SU-DHL-6 (cell line): Measurements from ENCODE around the gene KMT2D.

Experiments
- H2AFZ ChIP-seq: fragments of 200-600 bp; sonication (generic); 2 replicates; pipeline ENCODE4 v1.6.1; 2014; ENCODE audit warnings: low read depth, mild to moderate bottlenecking, moderate library complexity, mixed read lengths, antibody characterized with exemption, low read length; ENCODE audit not compliant: severe bottlenecking
- H3F3A ChIP-seq: fragments of 200-600 bp; shearing (Covaris generic); 2 replicates; pipeline ENCODE4 v1.6.0; 2016; ENCODE audit warnings: antibody characterized with exemption, mild to moderate bottlenecking; ENCODE audit not compliant: insufficient read depth
- H3K27ac ChIP-seq: fragments of 200-600 bp; sonication (generic); 2 replicates; pipeline ENCODE4 v1.5.1; 2016; ENCODE audit warnings: low read depth, mild to moderate bottlenecking, low read length, moderate library complexity, mixed read lengths
- H3K27me3 ChIP-seq: fragments of 200-600 bp; sonication (generic), shearing (Covaris generic); 2 replicates; pipeline ENCODE4 v1.6.0; 2014; ENCODE audit warnings: mild to moderate bottlenecking, low read length
- H3K36me3 ChIP-seq: fragments of 200-600 bp; sonication (generic); 2 replicates; pipeline ENCODE4 v1.6.1; 2014; ENCODE audit warnings: mild to moderate bottlenecking, low read length, mixed read lengths
- H3K4me2 ChIP-seq: fragments of 300-600, 200-600 bp; shearing (Covaris generic), sonication (generic); 2 replicates; pipeline ENCODE4 v1.6.0; 2014; ENCODE audit warnings: low read length, low read depth, mild to moderate bottlenecking; ENCODE audit not compliant: poor library complexity, severe bottlenecking
- H3K4me3 ChIP-seq: fragments of 200-600 bp; sonication (generic); 2 replicates; pipeline ENCODE4 v1.5.1; 2014; ENCODE audit warnings: antibody characterized with exemption, low read length, mild to moderate bottlenecking, mixed read lengths; ENCODE audit not compliant: insufficient read depth, poor library complexity, severe bottlenecking
- H3K79me2 ChIP-seq: fragments of 200-600 bp; sonication (generic); 2 replicates; pipeline ENCODE4 v1.6.1; 2014; ENCODE audit warnings: mild to moderate bottlenecking, low read length, moderate library complexity; ENCODE audit not compliant: insufficient read depth
- H3K9ac ChIP-seq: fragments of 200-600 bp; sonication (generic); 2 replicates; pipeline ENCODE4 v1.7.0; 2014; ENCODE audit warnings: mild to moderate bottlenecking, low read length
- H3K9me2 ChIP-seq: fragments of 200-600 bp; sonication (generic); replicated peaks from 2 replicates; pipeline ENCODE4 v1.6.1; 2014; ENCODE audit warnings: low read length; ENCODE audit not compliant: insufficient read depth
- H3K9me3 ChIP-seq: fragments of 200-600 bp; sonication (generic); 2 replicates; pipeline ENCODE4 v1.6.1; 2014; ENCODE audit warnings: low read length, mixed read lengths; ENCODE audit not compliant: insufficient read depth
- H4K20me1 ChIP-seq: fragments of 200-600 bp; sonication (generic); 2 replicates; pipeline ENCODE4 v1.6.1; 2014; ENCODE audit warnings: low read depth, mild to moderate bottlenecking, antibody characterized with exemption, low read length, moderate library complexity, mixed read lengths
- EZH2phosphoT487 ChIP-seq: fragments of 200-600 bp; sonication (generic), shearing (Covaris generic); conservative IDR thresholded peaks from 2 replicates; pipeline ENCODE4 v1.6.1; 2018; ENCODE audit warnings: mild to moderate bottlenecking, antibody characterized with exemption, low read length, moderate library complexity, mixed read lengths
- TF ChIP-seq, protein P1 (sequence below): fragments of 200-600 bp; sonication (generic); IDR thresholded peaks from one replicate; pipeline ENCODE4 v1.5.1; 2017; ENCODE audit warnings: antibody characterized with exemption, mild to moderate bottlenecking, low read length, moderate library complexity; ENCODE audit not compliant: insufficient read depth, poor library complexity, severe bottlenecking

The KMT2D gene

DNA sequence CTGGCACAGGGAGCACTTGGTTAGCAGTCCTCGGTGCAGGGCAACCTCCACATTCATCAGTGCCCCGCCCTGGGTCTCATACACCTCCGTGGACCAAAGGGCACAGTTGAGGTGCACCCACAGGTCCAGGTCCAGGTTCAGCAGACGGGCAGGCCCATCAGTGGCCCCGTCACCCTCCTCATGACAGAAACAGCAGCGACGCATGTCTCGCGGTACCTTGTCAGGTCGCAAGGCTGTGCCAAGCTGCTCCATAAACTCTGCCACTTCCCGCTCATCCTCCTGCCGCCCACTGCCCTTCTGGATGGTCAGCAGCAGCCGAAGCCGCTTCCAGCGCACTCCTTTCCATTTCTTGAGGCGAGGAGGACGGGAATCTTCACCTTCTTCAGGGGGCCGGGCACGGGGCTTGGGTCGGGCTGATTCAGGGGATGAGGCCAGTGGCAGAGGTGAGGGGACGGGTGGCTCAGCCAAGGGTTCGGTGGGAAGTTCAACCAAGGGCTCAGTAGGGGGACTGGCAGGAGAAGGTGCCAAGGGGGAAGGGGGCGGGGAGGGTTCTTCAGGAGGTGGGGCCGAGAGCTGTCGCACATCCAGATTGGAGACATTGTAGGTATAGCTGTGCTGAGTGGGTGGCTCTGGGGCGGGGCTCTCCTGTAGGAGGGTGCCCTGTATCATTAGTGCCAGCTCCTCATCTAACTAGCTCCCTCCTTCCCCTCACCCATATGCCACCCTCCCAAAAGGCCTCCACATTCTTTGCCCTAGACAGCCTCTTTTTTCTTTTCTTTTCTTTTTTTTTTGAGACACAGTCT is 33.7 kb downstream of the KMT2D start:
- peaks cover 8% of the 10 kb centered on the region for H3F3A ChIP-seq
- H3K9me2 ChIP-seq, result no peaks in the 10 kb centered on the region
- no peaks in the 10 kb centered on the region for H4K20me1 ChIP-seq
- H3K27ac ChIP-seq, result no peak overlapping the region
- no peaks in the 10 kb centered on the region for H3K9me3 ChIP-seq
- no peak overlapping the region for H3K4me2 ChIP-seq
- H3K79me2 ChIP-seq, result no peaks in the 10 kb centered on the region
- H3K27me3 ChIP-seq, result no peaks in the 10 kb centered on the region
- no peak overlapping the region for H3K9ac ChIP-seq
- no peaks in the 10 kb centered on the region; the same call in 1 of the 2 replicates for H3K36me3 ChIP-seq
- no peak overlapping the region for H3K4me3 ChIP-seq
- TF ChIP-seq, protein P1, sequence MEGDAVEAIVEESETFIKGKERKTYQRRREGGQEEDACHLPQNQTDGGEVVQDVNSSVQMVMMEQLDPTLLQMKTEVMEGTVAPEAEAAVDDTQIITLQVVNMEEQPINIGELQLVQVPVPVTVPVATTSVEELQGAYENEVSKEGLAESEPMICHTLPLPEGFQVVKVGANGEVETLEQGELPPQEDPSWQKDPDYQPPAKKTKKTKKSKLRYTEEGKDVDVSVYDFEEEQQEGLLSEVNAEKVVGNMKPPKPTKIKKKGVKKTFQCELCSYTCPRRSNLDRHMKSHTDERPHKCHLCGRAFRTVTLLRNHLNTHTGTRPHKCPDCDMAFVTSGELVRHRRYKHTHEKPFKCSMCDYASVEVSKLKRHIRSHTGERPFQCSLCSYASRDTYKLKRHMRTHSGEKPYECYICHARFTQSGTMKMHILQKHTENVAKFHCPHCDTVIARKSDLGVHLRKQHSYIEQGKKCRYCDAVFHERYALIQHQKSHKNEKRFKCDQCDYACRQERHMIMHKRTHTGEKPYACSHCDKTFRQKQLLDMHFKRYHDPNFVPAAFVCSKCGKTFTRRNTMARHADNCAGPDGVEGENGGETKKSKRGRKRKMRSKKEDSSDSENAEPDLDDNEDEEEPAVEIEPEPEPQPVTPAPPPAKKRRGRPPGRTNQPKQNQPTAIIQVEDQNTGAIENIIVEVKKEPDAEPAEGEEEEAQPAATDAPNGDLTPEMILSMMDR, result no peak
- TF ChIP-seq EZH2phosphoT487, result no peak
- H2AFZ ChIP-seq, result no peak overlapping the region

GRCh38 chr12:49026101-49026500 is 34.5 kb downstream of the KMT2D start:
- no peak for TF ChIP-seq EZH2phosphoT487
- TF ChIP-seq, protein P1, result no peak

DNA sequence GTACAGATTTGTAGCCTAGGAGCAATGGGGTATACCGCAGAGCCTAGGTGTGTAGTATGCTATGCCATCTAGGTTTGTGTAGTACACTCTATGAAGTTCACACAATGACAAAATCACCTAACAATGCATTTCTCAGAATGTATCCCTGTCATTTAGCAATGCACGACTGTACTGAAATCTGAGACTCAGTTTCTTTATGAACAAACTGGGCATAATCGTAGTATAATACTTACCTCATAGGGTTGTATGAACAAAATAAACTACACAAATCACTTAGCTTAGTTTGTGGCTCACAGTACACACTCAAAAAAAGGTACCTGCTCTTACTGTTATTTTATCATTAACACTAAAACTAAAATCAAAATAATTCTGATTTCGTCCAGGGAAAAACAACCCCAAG is 35.1 kb downstream of the KMT2D start:
- Histone ChIP-seq H3K27me3 (no peaks in the 10 kb centered on the region), H2AFZ (no peak overlapping the region), H3K4me3 (no peak overlapping the region), H3K9me3 (no peaks in the 10 kb centered on the region), H4K20me1 (no peaks in the 10 kb centered on the region), H3K27ac (no peak overlapping the region), H3K79me2 (no peaks in the 10 kb centered on the region), H3K9ac (no peak overlapping the region), H3K4me2 (no peak overlapping the region), H3K9me2 (no peaks in the 10 kb centered on the region), H3F3A (peaks cover 8% of the 10 kb centered on the region), H3K36me3 (no peaks in the 10 kb centered on the region; the same call in 1 of the 2 replicates)
- no peak for TF ChIP-seq EZH2phosphoT487
- TF ChIP-seq, protein P1, result no peak

More at GRCh38 chr12:49026101-49026500, 34.5 kb downstream of the KMT2D start:
- Histone ChIP-seq H4K20me1 (no peaks in the 10 kb centered on the region), H3K27ac (no peak overlapping the region), H3K79me2 (no peaks in the 10 kb centered on the region), H3K4me2 (no peak overlapping the region), H3F3A (peaks cover 8% of the 10 kb centered on the region), H3K36me3 (no peaks in the 10 kb centered on the region; the same call in 1 of the 2 replicates), H3K4me3 (no peak overlapping the region), H3K9me2 (no peaks in the 10 kb centered on the region), H3K27me3 (no peaks in the 10 kb centered on the region), H3K9me3 (no peaks in the 10 kb centered on the region), H2AFZ (no peak overlapping the region), H3K9ac (no peak overlapping the region)
